MM.1S (cell line): ENCODE results near the gene DDC.
"Not testable (repeated sequence)": the region's sequence is repeated elsewhere in the genome, so short reads cannot be mapped to it uniquely, and the experiment has no call there.

Source experiments
- DNase-seq: peaks from one replicate; pipeline ENCODE4 v3.0.0-alpha.2; 2015
- H2AFZ ChIP-seq: fragments of 300-600 bp; sonication (generic); 2 replicates; pipeline ENCODE4 v1.6.0; 2016; ENCODE audit warnings: antibody characterized with exemption, low read length
- H3F3A ChIP-seq: fragments of 300-600 bp; sonication (generic); 2 replicates; pipeline ENCODE4 v1.6.1; 2016; ENCODE audit warnings: mild to moderate bottlenecking, antibody characterized with exemption, low read length, moderate library complexity, mixed read lengths; ENCODE audit not compliant: insufficient read depth
- H3K27ac ChIP-seq: fragments of 300-600 bp; sonication (generic); 2 replicates; pipeline ENCODE4 v1.5.1; 2016; ENCODE audit warnings: mild to moderate bottlenecking, low read length
- H3K27me3 ChIP-seq: fragments of 300-600 bp; sonication (generic); replicated peaks from 2 replicates; pipeline ENCODE4 v1.6.0; 2016; ENCODE audit warnings: low read length; ENCODE audit not compliant: insufficient read depth
- H3K36me3 ChIP-seq: fragments of 300-600 bp; sonication (generic); replicated peaks from 2 replicates; pipeline ENCODE4 v1.6.1; 2016; ENCODE audit warnings: mild to moderate bottlenecking, low read length, mixed read lengths; ENCODE audit not compliant: insufficient read depth
- H3K4me1 ChIP-seq: fragments of 300-600 bp; sonication (generic); 2 replicates; pipeline ENCODE4 v1.6.1; 2016; ENCODE audit warnings: low read length, mixed read lengths
- H3K4me2 ChIP-seq: fragments of 300-600 bp; sonication (generic); 2 replicates; pipeline ENCODE4 v1.6.0; 2016; ENCODE audit warnings: low read depth, low read length
- H3K4me3 ChIP-seq: fragments of 300-600 bp; sonication (generic); 2 replicates; pipeline ENCODE4 v1.5.1; 2016; ENCODE audit warnings: low read length, mixed read lengths
- H3K79me2 ChIP-seq: fragments of 300-600 bp; sonication (generic); 2 replicates; pipeline ENCODE4 v1.6.1; 2016; ENCODE audit warnings: mixed run types, low read length, mixed read lengths
- H3K9ac ChIP-seq: fragments of 300-600 bp; sonication (generic); 2 replicates; pipeline ENCODE4 v1.6.1; 2016; ENCODE audit warnings: low read length, mixed read lengths
- H3K9me2 ChIP-seq: fragments of 300-600 bp; sonication (generic); replicated peaks from 2 replicates; pipeline ENCODE4 v1.6.1; 2016; ENCODE audit warnings: mild to moderate bottlenecking, low read length, mixed read lengths; ENCODE audit not compliant: insufficient read depth
- H3K9me3 ChIP-seq: fragments of 300-600 bp; sonication (generic); replicated peaks from 2 replicates; pipeline ENCODE4 v1.6.1; 2016; ENCODE audit warnings: mild to moderate bottlenecking, low read length, mixed read lengths; ENCODE audit not compliant: insufficient read depth
- H4K20me1 ChIP-seq: fragments of 300-600 bp; sonication (generic); 2 replicates; pipeline ENCODE4 v1.6.1; 2016; ENCODE audit warnings: mild to moderate bottlenecking, low read length, moderate library complexity, mixed read lengths; ENCODE audit not compliant: insufficient read depth
- CTCF ChIP-seq: fragments of 300-600 bp; sonication (generic); IDR thresholded peaks from 2 replicates; pipeline ENCODE4 v1.5.1; 2016; ENCODE audit warnings: antibody characterized with exemption, low read length, mixed read lengths
- EZH2 ChIP-seq: fragments of 300-600 bp; sonication (generic); optimal IDR thresholded peaks from 2 replicates; pipeline ENCODE3; 2017; ENCODE audit warnings: low read depth, mild to moderate bottlenecking, antibody characterized with exemption, low read length, mixed read lengths
- EZH2phosphoT487 ChIP-seq: fragments of 300-600 bp; sonication (generic); IDR thresholded peaks from 2 replicates; pipeline ENCODE4 v1.6.1; 2018; ENCODE audit warnings: antibody characterized with exemption, low read length

Gene DDC

GRCh38 chr7:50580057-50580456 is 14.9 kb upstream of the DDC start:
- no peak for DNase-seq
- no peaks in the 10 kb centered on the region for H3K36me3 ChIP-seq
- no peak overlapping the region for H3K4me2 ChIP-seq
- H2AFZ ChIP-seq, result no peak overlapping the region
- no peak overlapping the region for H3K27ac ChIP-seq
- no peaks in the 10 kb centered on the region for H3K4me1 ChIP-seq
- no peaks in the 10 kb centered on the region for H4K20me1 ChIP-seq
- no peaks in the 10 kb centered on the region for H3K79me2 ChIP-seq
- H3K4me3 ChIP-seq, result no peak overlapping the region
- H3K9me3 ChIP-seq, result no peaks in the 10 kb centered on the region
- TF ChIP-seq CTCF, result no peak
- TF ChIP-seq EZH2, result no peak
- no peak for TF ChIP-seq EZH2phosphoT487
- H3K9me2 ChIP-seq, result no peaks in the 10 kb centered on the region
- no peak overlapping the region for H3K9ac ChIP-seq
- no peaks in the 10 kb centered on the region for H3F3A ChIP-seq
- H3K27me3 ChIP-seq, result no peaks in the 10 kb centered on the region

GRCh38 chr7:50578105-50578504 is 12.9 kb upstream of the DDC start:
- not testable (repeated sequence) for H3K4me3 ChIP-seq, H3K9me2 ChIP-seq, H3K9ac ChIP-seq, H3F3A ChIP-seq, H3K27me3 ChIP-seq, DNase-seq, H4K20me1 ChIP-seq, H3K9me3 ChIP-seq, H3K27ac ChIP-seq, H3K4me2 ChIP-seq, H3K36me3 ChIP-seq, H3K4me1 ChIP-seq, H3K79me2 ChIP-seq, H2AFZ ChIP-seq

GRCh38 chr7:50577569-50577968 is 12.4 kb upstream of the DDC start:
- H3K4me1 ChIP-seq, result no peaks in the 10 kb centered on the region
- H4K20me1 ChIP-seq, result no peaks in the 10 kb centered on the region
- no peak for TF ChIP-seq CTCF
- TF ChIP-seq EZH2, result no peak
- TF ChIP-seq EZH2phosphoT487, result no peak
- no peaks in the 10 kb centered on the region for H3K79me2 ChIP-seq
- H3K9me2 ChIP-seq, result no peaks in the 10 kb centered on the region
- H3K9me3 ChIP-seq, result no peaks in the 10 kb centered on the region
- H3F3A ChIP-seq, result no peaks in the 10 kb centered on the region
- no peak for DNase-seq
- H2AFZ ChIP-seq, result no peak overlapping the region
- no peaks in the 10 kb centered on the region for H3K36me3 ChIP-seq
- H3K4me2 ChIP-seq, result no peak overlapping the region
- H3K4me3 ChIP-seq, result no peak overlapping the region
- H3K9ac ChIP-seq, result no peak overlapping the region
- H3K27ac ChIP-seq, result no peak overlapping the region
- H3K27me3 ChIP-seq, result no peaks in the 10 kb centered on the region

GRCh38 chr7:50576388-50576787 is 11.2 kb upstream of the DDC start:
- not testable (repeated sequence) for H3K36me3 ChIP-seq, H3K79me2 ChIP-seq, H4K20me1 ChIP-seq, H3K9me2 ChIP-seq, H3K27me3 ChIP-seq, H3K9ac ChIP-seq, H3K9me3 ChIP-seq, H2AFZ ChIP-seq, H3K4me3 ChIP-seq, H3F3A ChIP-seq, DNase-seq, H3K27ac ChIP-seq, H3K4me1 ChIP-seq, H3K4me2 ChIP-seq
